ENCODE measurements around the gene PATJ.
"Not testable (repeated sequence)": the region's sequence is repeated elsewhere in the genome, so short reads cannot be mapped to it uniquely, and the experiment has no call there.

PATJ gene

DNA sequence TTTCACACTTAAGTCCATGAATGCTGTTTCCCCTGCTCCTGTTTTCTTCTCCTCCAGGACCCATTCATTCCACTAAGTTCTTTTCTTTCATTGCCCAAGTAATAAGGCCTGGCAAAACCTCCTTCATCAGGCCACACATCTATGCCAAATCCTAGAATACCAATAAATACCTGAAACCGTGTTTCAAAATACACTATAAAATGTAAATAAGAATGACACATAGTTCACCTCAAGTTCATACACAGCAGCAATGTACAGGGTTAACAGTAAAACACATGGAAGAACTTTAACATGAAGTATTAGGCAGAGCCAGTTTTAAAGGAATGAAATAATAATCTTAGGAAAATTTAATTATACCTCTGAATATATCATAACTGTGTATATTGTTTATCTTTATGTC, 365.6 kb downstream of the PATJ start:
- no peak for DNase-seq

DNA sequence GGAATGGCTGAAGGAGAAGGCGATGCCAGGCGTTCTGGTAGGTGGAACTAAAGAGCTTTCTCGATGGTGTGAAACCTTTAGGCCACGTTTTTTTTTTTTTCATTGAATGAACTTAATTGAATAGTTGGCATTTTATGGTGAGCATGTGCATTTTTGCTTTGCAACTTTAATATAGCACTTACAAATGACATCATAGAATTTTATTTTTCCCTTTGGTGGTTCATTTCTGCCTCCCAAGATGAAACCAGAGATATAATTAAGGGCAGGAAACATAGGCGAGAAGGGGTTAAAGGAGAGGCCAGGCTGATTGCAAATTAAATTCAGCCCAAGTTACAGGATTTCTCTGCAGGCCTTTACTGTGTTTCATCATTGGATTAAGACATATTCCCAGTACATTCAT, 366.8 kb downstream of the PATJ start:
- DNase-seq, result no peak

DNA sequence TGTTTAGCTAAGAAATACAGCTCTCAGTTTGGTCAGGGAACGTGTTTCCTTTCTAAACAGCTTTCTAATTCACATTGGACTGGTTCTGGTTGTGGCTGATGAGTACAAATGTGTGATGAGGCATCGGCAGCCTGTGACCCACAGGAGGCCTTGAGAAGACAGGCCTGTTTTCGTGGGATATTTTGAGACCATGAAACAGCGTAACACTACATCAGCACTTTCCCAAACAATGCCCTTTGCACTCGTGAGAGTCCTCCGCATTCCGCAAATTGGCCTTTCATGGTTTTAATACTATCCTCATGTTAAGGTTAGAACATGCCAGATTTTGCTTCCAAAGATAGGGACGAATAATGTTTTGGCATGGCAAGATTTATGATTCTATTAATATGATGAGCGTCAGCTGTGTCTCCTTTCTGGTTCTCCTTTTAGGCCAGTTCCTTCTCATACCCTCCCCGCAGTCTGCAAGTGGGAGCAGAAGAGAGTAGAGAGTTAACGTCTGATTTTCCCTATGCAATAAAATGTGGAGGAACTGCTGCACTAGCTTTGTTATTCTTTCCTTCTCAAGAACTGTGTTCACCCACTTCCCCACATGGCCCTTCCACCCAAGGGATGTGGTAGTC, 368.0 kb downstream of the PATJ start:
- no peak for DNase-seq

DNA sequence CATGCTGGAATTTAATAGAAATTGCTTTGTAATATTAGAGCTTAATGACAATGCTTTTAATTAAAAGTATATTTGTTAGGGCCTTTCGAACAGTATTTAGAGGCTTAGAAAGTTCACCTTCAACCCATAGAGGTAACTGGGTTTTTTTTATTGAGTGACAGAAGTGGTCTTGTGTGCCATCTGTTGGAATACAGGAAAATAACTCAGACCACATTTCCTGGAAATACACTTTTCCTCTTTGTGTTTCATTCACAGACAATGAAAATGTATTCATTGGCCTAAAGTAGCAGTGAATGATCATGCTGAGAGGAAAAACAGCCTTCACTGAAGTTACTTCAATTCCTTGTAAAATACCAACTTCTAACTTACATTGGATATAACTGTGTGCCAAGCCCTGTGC, 368.8 kb downstream of the PATJ start:
- no peak for DNase-seq

- no peak for DNase-seq
Measured at GRCh38 chr1:62113507-62113906, 371.2 kb downstream of the PATJ start.

DNA sequence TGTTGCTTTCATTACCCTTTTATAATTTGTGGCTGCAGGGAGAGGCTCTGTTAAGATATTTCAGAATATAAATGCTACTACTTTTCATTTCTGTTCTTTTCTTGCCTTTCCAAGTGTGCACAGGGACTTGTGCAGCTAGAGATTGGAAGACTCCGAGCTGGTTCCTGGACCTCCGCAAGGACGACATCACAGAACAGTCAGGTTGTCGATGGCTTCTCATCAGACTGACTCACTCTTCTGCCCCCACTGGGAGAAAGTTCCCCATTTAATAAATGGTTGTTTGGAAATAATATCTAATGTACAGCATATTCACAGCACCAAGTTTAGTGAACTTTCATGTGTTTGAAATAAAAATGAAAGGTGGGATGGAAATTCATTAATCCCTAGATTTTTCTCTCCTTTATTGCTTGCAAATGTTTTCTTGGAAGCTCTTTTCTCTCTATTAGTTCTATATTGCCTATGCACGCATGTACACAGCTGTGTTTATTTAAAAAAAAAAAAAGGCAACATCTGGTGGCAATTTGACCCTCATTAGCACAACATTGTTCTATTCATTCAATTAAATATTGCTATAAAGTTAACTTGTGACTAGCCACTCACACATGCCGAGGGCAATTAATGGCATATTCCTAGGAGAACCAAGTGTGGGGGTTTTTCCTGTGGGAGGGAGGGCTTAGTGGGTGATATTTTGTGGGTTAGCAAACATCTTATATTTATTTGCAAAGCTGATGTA, 374.9 kb downstream of the PATJ start:
- DNase-seq, result peak; percentile 21

GRCh38 chr1:62126579-62127290, 384.5 kb downstream of the PATJ start:
- no peak for DNase-seq

DNA sequence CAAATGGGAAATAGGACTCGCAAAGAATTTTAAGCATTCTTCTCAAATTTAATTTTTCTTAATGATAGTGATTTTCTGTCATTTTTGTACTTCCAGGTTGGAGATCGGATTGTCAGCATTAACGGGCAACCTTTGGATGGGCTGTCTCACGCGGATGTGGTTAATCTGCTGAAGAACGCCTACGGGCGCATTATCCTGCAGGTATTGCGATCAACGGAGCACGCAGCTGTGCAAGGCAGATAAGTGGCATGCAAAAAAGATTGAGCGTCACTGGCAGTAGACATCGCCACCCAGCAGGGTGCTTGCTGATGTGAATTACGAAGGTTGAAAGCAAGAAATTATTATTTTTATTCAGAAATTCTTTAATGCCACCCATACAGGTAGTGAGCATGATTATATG, 386.5 kb downstream of the PATJ start:
- no peak for DNase-seq

GRCh38 chr1:62131093-62131725, 388.9 kb downstream of the PATJ start:
- peak; percentile 65 for DNase-seq

GRCh38 chr1:62138029-62138428, 395.7 kb downstream of the PATJ start:
- no peak for DNase-seq

DNA sequence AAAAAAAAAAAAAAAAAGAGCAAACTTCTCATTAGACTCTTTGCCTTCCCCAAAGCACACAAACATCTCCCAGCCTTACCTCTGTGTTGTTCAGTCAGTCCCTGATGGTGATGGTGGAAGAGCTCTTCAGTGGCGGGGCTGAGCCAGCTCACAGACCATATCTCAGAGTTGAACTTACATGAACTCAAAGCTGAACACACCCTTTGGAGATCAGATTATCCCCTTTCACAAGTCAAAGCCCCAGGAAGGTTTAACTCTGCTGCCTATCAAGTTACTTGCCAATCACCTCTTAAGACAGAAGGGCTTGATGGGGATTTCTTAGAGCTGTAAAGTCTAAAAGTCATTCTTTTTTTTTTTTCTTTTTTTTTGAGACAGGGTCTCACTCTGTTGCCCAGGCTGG, 397.1 kb downstream of the PATJ start:
- DNase-seq, result no peak

DNA sequence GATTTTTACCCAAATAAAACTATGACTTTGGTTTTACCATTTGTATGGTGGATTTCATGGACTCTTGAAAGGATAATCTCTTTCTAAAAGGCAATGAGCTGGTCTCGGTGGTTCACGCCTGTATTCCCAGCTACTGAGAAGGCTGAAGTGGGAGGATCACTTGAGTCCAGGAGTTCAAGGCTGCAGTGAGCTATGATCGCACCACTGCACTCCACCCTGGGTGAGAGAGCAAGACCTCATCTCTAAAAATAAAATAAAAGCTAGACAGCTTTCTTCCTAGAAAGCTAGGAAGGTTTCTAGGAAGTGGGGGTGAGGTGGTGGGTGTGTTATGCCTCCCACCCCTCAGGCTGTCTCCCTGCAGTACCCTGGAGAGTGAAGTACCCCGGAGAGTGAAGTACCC, 398.4 kb downstream of the PATJ start:
- DNase-seq, result no peak

DNA sequence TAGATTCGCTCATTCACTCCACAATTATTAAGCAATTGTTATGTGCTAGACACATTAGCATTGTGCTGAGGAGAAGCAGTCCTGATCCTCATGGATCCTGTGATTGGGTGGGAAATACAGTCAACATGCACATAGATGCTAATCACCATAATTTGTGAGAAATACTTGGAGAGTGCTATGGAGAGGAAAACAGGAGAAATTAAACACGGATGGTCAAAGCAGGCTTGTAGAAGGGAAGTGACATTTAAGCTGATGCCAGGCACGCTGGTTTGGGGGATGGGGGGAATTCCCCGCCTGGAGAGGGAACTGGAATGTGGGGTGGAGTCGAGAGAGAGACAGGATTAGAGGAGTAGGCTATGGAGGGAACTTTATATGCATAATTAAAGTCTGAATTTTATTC, 400.2 kb downstream of the PATJ start:
- no peak for DNase-seq

GRCh38 chr1:62144238-62144831, 402.1 kb downstream of the PATJ start:
- peak; percentile 45 for DNase-seq

- DNase-seq, result no peak
Measured at GRCh38 chr1:62159940-62160348, 417.7 kb downstream of the PATJ start.

DNA sequence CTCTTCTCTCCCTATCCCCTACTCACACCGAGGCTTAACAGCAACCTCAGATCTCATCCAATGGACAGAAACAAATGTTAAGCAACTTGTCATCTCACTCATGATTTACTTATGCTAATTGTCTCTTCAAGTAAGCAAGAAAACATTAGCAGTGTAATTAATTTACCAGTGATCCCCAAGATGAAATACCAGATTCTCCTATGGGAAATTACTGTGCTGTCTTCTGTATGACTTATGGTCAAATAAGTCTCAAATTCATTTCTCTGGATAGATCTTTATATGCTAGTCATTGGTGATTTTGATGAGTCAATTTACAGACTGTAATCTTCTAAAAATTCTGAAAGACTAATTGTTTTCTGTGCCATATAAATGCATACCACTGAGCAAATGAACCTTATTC, 419.4 kb downstream of the PATJ start:
- no peak for DNase-seq

DNA sequence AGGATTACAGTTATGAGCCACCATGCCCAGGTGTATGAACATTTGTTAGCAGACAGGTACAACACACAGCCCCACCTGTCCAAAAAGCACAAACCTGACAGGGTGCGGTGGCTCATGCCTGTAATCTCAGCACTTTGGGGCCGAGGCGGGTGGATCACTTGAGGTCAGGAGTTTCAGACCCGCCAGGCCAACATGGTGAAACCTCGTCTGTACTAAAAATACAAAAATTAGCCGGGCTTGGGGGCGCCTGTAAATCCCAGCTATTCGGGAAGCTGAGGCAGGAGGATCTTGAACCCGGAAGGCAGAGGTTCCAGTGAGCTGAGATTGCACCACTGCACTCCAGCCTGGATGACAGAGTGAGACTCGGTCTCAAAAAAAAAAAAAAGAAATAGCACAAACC, 428.1 kb downstream of the PATJ start:
- not testable (repeated sequence) for DNase-seq

DNA sequence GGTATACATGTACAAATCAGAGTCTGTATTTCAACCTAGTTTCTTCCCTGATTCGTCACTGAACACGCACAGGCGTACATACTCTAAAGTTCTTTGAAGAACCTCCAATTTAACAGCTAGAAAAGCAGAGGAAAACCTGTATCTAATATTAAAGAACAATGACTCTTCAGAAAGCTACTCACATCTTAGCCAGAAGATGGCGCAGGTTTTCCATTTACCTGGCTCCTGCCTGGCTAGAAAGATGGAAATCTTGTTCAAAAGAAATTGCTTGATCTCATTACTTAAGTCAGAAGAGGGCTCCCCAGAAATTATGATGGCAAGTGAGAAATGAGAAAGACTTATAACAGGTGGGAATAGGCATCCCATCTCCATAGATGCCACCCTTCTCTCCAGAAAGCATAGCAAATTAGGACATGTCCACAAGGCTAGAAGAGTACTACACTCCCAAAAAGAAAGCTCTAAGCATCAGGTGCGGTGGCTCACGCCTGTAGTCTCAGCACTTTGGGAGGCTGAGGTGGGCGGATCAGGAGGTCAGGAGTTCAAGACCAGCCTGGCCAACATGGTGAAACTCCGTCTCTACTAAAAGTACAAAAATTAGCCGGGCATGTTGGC, 433.4 kb downstream of the PATJ start:
- peak; percentile 53 for DNase-seq

DNA sequence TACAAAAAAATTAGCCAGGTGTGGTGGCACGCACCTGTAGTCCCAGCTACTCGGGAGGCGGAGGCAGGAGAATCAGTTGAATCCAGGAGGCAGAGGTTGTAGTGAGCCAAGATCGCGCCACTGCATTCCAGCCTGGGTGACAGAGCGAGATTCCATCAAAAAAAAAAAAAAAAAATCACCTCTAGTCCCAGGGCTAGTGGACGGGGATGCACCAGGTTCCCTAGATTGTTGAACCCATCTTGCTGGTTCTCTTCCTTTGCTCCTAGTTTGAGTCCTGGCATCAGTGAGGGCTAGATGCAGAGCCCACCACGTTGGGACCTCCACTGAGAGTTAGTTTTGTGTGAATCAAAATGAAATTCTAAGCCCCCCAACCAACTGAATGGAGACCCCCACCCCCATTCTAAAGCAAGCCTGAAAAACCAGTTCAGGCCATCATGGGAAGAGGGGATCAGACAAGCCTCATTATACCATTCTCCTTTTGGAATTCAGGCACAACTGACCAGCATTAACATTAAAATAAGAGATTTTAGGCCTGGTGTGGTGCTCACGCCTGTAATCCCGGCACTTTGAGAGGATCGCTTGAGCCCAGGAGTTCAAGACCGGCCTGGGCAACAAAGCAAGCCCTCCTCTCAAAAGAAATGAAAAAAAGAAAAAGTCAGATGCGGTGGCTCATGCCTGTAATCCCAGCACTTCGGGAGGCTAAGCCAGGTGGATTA, 434.5 kb downstream of the PATJ start:
- no peak for DNase-seq

GRCh38 chr1:62177621-62178020, 435.3 kb downstream of the PATJ start:
- no peak for DNase-seq

DNA sequence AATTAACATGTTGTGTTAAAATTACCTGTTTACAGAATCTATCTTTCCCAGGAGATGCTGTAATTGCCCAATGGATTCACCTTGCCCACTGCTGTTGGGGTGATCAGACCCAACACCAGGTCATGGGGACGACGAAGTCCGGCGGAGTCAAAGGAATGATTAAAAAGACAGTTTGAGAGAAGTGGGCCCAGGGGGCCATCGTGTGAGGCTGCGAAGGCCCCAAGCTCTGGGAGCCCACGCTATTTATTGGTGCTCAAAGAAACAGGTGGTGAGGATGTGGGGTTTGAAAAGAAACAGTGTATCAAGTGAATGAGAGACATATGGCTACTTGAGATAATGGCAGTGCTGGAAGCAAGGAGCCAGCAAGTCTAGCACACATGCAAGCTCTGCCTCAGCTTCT, 436.1 kb downstream of the PATJ start:
- DNase-seq, result no peak

GRCh38 chr1:62180054-62180453, 437.8 kb downstream of the PATJ start:
- DNase-seq, result not testable (repeated sequence)

Data from right hindlimb (tissue), 1 donor.